ENCODE data around the gene AICDA.
"Not testable (repeated sequence)": the region's sequence is repeated elsewhere in the genome, so short reads cannot be mapped to it uniquely, and the experiment has no call there.

GRCh38 chr12:8613881-8614280 lies 1.2 kb upstream of the AICDA start:
- not testable (repeated sequence) for TF ChIP-seq CTCF, POLR2A (IDR thresholded peaks at IDR 0.05)
